K562 (cell line): ENCODE measurements around the gene GEMIN5. TPM values are rescaled to one million over a fixed set of nuclear protein-coding genes. Genes with fewer than 3 reads are reported as not detected.
A peak's percentile ranks its signal among the peaks of the same experiment; 100 is the strongest.

Source experiments
- AFF4 ChIP-seq: sonication (generic); formaldehyde crosslinking; IDR thresholded peaks from 2 replicates; pipeline ENCODE4 v1.8.0; 2023; ENCODE audit warnings: mild to moderate bottlenecking, missing genetic modification reagents
- DEAF1 ChIP-seq: fragments of 450-650 bp; formaldehyde crosslinking; IDR thresholded peaks from 2 replicates; pipeline ENCODE4 v1.4.0; 2020; ENCODE audit warnings: mild to moderate bottlenecking, moderate library complexity
- KLF1 ChIP-seq: fragments of 450-650 bp; IDR thresholded peaks from 2 replicates; pipeline ENCODE4 v1.6.1; 2016; ENCODE audit warnings: missing genetic modification characterization, missing compliant biosample characterization
- MAFG ChIP-seq: fragments of 450-650 bp; conservative IDR thresholded peaks from 2 replicates; pipeline ENCODE4 v1.6.1; 2016; ENCODE audit warnings: missing genetic modification characterization, missing compliant biosample characterization
- RBM39 ChIP-seq: fragments of 200-400 bp; formaldehyde crosslinking; optimal IDR thresholded peaks from 2 replicates; pipeline ENCODE3; 2018; ENCODE audit warnings: low read depth, low read length
- RUNX1 ChIP-seq: sonication (generic); IDR thresholded peaks from 2 replicates; pipeline ENCODE4 v1.6.1; 2016; ENCODE audit warnings: antibody characterized with exemption, low read depth
- XRCC5 ChIP-seq: fragments of 200-400 bp; formaldehyde crosslinking; IDR thresholded peaks from 2 replicates; pipeline ENCODE4 v1.6.1; 2017; ENCODE audit warnings: low read depth, mild to moderate bottlenecking, low read length
- ZNF263 ChIP-seq: sonication (generic); formaldehyde crosslinking; IDR thresholded peaks from 2 replicates; pipeline ENCODE4 v1.8.0; 2022; ENCODE audit warnings: mild to moderate bottlenecking, missing genetic modification reagents, borderline replicate concordance
- ZNF764 ChIP-seq: fragments of 250-450 bp; sonication (Bioruptor Pico); IDR thresholded peaks from 2 replicates; pipeline ENCODE4 v1.4.0; 2020; ENCODE audit warnings: low read depth, mild to moderate bottlenecking, moderate library complexity
- polyA plus RNA-seq, 8 experiments: library from polyadenylated mRNA; depleted of rRNA in 4 of 8; stranded (reverse) in 5 of 8; unstranded in 3 of 8; fragments of >200 nt; fragmentation: Nextera tagmentation in 2 of 8; fragmentation: Illumina TruSeq in 1 of 8; extraction: Ambion mirVana in 2 of 8; extraction: Trizol in 1 of 8; gene quantifications; 2 replicates each; pipeline versions ENCODE4 v1.2.1 to v1.2.3, GENCODE V29; 2011 to 2014; ENCODE audit warnings: inconsistent platforms in 1 of 8, missing spikeins in 1 of 8
- total RNA-seq, 7 experiments: library from RNA; depleted of rRNA in 6 of 7; stranded (reverse); fragments of >200 nt in 6 of 7; fragmentation: Illumina TruSeq in 2 of 7; extraction: Trizol in 2 of 7; gene quantifications; 2 replicates each; pipeline versions ENCODE4 v1.2.1 to v1.2.3, GENCODE V29; 2011 to 2021; ENCODE audit warnings: low replicate concordance in 1 of 7
- TF ChIP-seq, protein P1 (sequence below): fragments of 450-650 bp; formaldehyde crosslinking; IDR thresholded peaks from 2 replicates; pipeline ENCODE4 v1.4.0; 2022; ENCODE audit warnings: mild to moderate bottlenecking, moderate library complexity
- TF ChIP-seq, protein P2 (sequence below): sonication (generic); formaldehyde crosslinking; IDR thresholded peaks from 2 replicates; pipeline ENCODE4 v1.9.0; 2022; ENCODE audit warnings: mild to moderate bottlenecking, missing genetic modification reagents
- TF ChIP-seq, protein P3 (sequence below): fragments of 450-650 bp; IDR thresholded peaks from 2 replicates; pipeline ENCODE4 v1.6.1; 2014; ENCODE audit warnings: low read depth, mild to moderate bottlenecking, moderate library complexity, borderline replicate concordance
- TF ChIP-seq, protein P4 (sequence below), 2 experiments: IDR thresholded peaks; 2 replicates each; pipeline ENCODE4 v1.6.1; 2012; ENCODE audit warnings: improper control_type of control experiment in 2 of 2, low read depth in 2 of 2, low read length in 2 of 2, borderline replicate concordance in 1 of 2
- TF ChIP-seq, protein P5 (sequence below): sonication (generic); formaldehyde crosslinking; IDR thresholded peaks from 2 replicates; pipeline ENCODE4 v1.8.0; 2022; ENCODE audit warnings: missing genetic modification reagents, mild to moderate bottlenecking, moderate library complexity, borderline replicate concordance

Gene GEMIN5
- total and polyA plus RNA-seq, 9 of the 15 experiments (the other 6 are each of a cell fraction or from before 2014, with no cell fraction given), result 10.3 to 48.2 (median 34.7) TPM

GRCh38 chr5:154857530-154858296 lies 80.3 kb downstream of the GEMIN5 start (continued):
- TF ChIP-seq AFF4 (CRISPR knock-in tag), result peak; percentile 76; the same call in 1 of the 2 replicates
- TF ChIP-seq, protein P1, sequence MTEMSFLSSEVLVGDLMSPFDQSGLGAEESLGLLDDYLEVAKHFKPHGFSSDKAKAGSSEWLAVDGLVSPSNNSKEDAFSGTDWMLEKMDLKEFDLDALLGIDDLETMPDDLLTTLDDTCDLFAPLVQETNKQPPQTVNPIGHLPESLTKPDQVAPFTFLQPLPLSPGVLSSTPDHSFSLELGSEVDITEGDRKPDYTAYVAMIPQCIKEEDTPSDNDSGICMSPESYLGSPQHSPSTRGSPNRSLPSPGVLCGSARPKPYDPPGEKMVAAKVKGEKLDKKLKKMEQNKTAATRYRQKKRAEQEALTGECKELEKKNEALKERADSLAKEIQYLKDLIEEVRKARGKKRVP, result no peak
- TF ChIP-seq, protein P2, sequence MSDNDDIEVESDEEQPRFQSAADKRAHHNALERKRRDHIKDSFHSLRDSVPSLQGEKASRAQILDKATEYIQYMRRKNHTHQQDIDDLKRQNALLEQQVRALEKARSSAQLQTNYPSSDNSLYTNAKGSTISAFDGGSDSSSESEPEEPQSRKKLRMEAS, result peak; percentile 84
- TF ChIP-seq KLF1 (tag), result 0 out of 2 replicates have a peak, but pooled peaks have one; percentile 8
- no peak for TF ChIP-seq DEAF1 (CRISPR knock-in tag)
- TF ChIP-seq, protein P3, sequence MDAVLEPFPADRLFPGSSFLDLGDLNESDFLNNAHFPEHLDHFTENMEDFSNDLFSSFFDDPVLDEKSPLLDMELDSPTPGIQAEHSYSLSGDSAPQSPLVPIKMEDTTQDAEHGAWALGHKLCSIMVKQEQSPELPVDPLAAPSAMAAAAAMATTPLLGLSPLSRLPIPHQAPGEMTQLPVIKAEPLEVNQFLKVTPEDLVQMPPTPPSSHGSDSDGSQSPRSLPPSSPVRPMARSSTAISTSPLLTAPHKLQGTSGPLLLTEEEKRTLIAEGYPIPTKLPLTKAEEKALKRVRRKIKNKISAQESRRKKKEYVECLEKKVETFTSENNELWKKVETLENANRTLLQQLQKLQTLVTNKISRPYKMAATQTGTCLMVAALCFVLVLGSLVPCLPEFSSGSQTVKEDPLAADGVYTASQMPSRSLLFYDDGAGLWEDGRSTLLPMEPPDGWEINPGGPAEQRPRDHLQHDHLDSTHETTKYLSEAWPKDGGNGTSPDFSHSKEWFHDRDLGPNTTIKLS, result peak; percentile 43; the same call in 1 of the 2 replicates
- no peak for TF ChIP-seq ZNF263 (CRISPR knock-in tag)
- TF ChIP-seq, protein P4, sequence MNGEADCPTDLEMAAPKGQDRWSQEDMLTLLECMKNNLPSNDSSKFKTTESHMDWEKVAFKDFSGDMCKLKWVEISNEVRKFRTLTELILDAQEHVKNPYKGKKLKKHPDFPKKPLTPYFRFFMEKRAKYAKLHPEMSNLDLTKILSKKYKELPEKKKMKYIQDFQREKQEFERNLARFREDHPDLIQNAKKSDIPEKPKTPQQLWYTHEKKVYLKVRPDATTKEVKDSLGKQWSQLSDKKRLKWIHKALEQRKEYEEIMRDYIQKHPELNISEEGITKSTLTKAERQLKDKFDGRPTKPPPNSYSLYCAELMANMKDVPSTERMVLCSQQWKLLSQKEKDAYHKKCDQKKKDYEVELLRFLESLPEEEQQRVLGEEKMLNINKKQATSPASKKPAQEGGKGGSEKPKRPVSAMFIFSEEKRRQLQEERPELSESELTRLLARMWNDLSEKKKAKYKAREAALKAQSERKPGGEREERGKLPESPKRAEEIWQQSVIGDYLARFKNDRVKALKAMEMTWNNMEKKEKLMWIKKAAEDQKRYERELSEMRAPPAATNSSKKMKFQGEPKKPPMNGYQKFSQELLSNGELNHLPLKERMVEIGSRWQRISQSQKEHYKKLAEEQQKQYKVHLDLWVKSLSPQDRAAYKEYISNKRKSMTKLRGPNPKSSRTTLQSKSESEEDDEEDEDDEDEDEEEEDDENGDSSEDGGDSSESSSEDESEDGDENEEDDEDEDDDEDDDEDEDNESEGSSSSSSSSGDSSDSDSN (IDR thresholded peaks at IDR 0.05; ENCODE audit: borderline replicate concordance in 1 of 2, low read depth in 2 of 2, low read length in 2 of 2), result 0 out of 4 replicates have a peak, but pooled peaks of 1 of the 2 experiments have one; percentile 39
- TF ChIP-seq, protein P5, sequence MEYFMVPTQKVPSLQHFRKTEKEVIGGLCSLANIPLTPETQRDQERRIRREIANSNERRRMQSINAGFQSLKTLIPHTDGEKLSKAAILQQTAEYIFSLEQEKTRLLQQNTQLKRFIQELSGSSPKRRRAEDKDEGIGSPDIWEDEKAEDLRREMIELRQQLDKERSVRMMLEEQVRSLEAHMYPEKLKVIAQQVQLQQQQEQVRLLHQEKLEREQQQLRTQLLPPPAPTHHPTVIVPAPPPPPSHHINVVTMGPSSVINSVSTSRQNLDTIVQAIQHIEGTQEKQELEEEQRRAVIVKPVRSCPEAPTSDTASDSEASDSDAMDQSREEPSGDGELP, result peak; percentile 97
- no peak for TF ChIP-seq ZNF764 (CRISPR knock-in tag)
- 0 out of 2 replicates have a peak, but pooled peaks have one; percentile 16 for TF ChIP-seq RUNX1
- TF ChIP-seq MAFG (tag), result no peak
- no peak for TF ChIP-seq XRCC5
- TF ChIP-seq RBM39, result no peak
